Neural progenitor cell (in vitro differentiated cells): ENCODE results near the gene GALR1.
A peak's percentile ranks its signal among the peaks of the same experiment; 100 is the strongest.

Experiments
- CTCF ChIP-seq: fragments of 200-600 bp; sonication (generic); IDR thresholded peaks from 2 replicates; pipeline ENCODE4 v1.5.1; 2017; ENCODE audit warnings: antibody characterized with exemption, mild to moderate bottlenecking
- EZH2 ChIP-seq: fragments of 200-600 bp; sonication (generic); IDR thresholded peaks from 2 replicates; pipeline ENCODE4 v1.6.1; 2017; ENCODE audit warnings: antibody characterized with exemption, mild to moderate bottlenecking, moderate library complexity
- EZH2phosphoT487 ChIP-seq: fragments of 200-600 bp; sonication (generic); IDR thresholded peaks from 2 replicates; pipeline ENCODE4 v1.6.1; 2017; ENCODE audit warnings: antibody characterized with exemption

DNA sequence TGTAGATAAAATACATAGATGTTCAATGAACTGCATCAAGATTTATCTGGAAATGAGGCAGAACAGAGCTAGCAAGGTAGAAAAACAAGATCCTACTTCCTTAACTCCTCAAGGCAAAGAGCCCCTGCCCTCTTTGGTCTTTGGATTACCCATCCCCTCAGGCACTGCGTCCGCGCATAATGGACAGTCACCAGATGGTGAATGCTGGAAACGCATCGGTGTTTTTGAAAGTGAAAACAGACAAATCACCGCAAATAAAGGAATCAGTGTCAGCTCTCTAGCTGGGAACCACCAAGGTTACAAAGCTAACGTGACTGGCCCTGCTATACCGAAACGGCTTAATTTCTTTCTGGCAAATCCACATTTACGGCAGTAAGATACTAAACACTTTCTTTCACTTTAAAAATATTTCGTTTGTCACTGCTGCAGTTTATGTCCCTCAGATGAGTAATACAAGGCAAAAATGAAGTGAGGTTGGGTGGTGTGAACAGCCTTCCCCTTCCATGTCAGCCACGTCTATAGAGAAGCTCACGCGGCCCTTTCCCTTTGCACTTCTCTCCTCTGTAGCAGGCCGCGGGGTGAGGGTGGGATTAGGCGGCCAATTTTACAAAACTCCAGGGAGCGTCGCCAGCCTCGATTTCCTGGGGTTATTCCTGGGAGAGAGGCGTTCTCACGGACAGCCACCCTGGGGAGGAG, 627 bp upstream of the GALR1 start:
- no peak for TF ChIP-seq CTCF
- TF ChIP-seq EZH2, result peak; percentile 9
- TF ChIP-seq EZH2phosphoT487, result no peak
